Stimulated activated CD4-positive, alpha-beta T cell treated with anti-CD3 and anti-CD28 coated beads, Interleukin-15, amount 100 ng/mL, for 24 hours (primary cell): ENCODE results near the gene FOXN4.

Experiments
- DNase-seq: peaks from one replicate; pipeline ENCODE4 v3.0.0-alpha.2; 2020

FOXN4 gene

GRCh38 chr12:109305547-109305946 lies 3.5 kb downstream of the FOXN4 start:
- no peak for DNase-seq

- no peak for DNase-seq
These were observed 4.6 kb downstream of the FOXN4 start for GRCh38 chr12:109304485-109304884.

GRCh38 chr12:109302770-109303169 lies 6.3 kb downstream of the FOXN4 start:
- DNase-seq = no peak

GRCh38 chr12:109302358-109302757 lies 6.7 kb downstream of the FOXN4 start:
- no peak for DNase-seq

- no peak for DNase-seq
These were observed 7.4 kb downstream of the FOXN4 start for GRCh38 chr12:109301643-109302168.

- DNase-seq = no peak
These were observed 9.2 kb downstream of the FOXN4 start for GRCh38 chr12:109299849-109300248.

- DNase-seq = no peak
These were observed 12.7 kb downstream of the FOXN4 start for GRCh38 chr12:109296431-109296830.

- no peak for DNase-seq
These were observed 13.2 kb downstream of the FOXN4 start for GRCh38 chr12:109295764-109296425.

- no peak for DNase-seq
These were observed 14.7 kb downstream of the FOXN4 start for GRCh38 chr12:109294286-109294796.

GRCh38 chr12:109293106-109293505 lies 16.0 kb downstream of the FOXN4 start:
- DNase-seq = no peak

- no peak for DNase-seq
These were observed 16.8 kb downstream of the FOXN4 start for GRCh38 chr12:109292342-109292711.

GRCh38 chr12:109291521-109292341 lies 17.4 kb downstream of the FOXN4 start:
- DNase-seq = no peak

- no peak for DNase-seq
These were observed 18.0 kb downstream of the FOXN4 start for GRCh38 chr12:109291117-109291516.

- no peak for DNase-seq
These were observed 19.0 kb downstream of the FOXN4 start for GRCh38 chr12:109290061-109290460.

GRCh38 chr12:109289551-109289950 lies 19.5 kb downstream of the FOXN4 start:
- no peak for DNase-seq

GRCh38 chr12:109289004-109289403 lies 20.1 kb downstream of the FOXN4 start:
- no peak for DNase-seq

GRCh38 chr12:109288571-109288970 lies 20.5 kb downstream of the FOXN4 start:
- no peak for DNase-seq

GRCh38 chr12:109287811-109288469 lies 21.1 kb downstream of the FOXN4 start:
- DNase-seq = no peak

GRCh38 chr12:109287181-109287580 lies 21.9 kb downstream of the FOXN4 start:
- DNase-seq = no peak

- DNase-seq = no peak
These were observed 22.4 kb downstream of the FOXN4 start for GRCh38 chr12:109286652-109287051.

- no peak for DNase-seq
These were observed 22.8 kb downstream of the FOXN4 start for GRCh38 chr12:109286252-109286651.

GRCh38 chr12:109284392-109284791 lies 24.7 kb downstream of the FOXN4 start:
- DNase-seq = no peak

GRCh38 chr12:109281452-109281851 lies 27.6 kb downstream of the FOXN4 start:
- DNase-seq = no peak

- DNase-seq = no peak
These were observed 29.6 kb downstream of the FOXN4 start for GRCh38 chr12:109279525-109279924.
